ENCODE results near the gene CALY. TPM values are rescaled to one million over a fixed set of nuclear protein-coding genes. Genes with fewer than 3 reads are reported as not detected.
"Not testable (repeated sequence)": the region's sequence is repeated elsewhere in the genome, so short reads cannot be mapped to it uniquely, and the experiment has no call there.

The CALY gene, protein sequence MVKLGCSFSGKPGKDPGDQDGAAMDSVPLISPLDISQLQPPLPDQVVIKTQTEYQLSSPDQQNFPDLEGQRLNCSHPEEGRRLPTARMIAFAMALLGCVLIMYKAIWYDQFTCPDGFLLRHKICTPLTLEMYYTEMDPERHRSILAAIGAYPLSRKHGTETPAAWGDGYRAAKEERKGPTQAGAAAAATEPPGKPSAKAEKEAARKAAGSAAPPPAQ
- not detected for total RNA-seq

GRCh38 chr10:133336577-133337369 lies at the start of gene CALY:
Gene CALY, minus strand, starts transcription at chr10:133336896. Its CDS starts 7,907 bp downstream, at chr10:133328989.
- peak; percentile 84 to 91 (median 88) for DNase-seq (ENCODE audit: low read depth in 2 of 3, low spot score in 2 of 3)

- DNase-seq (ENCODE audit: low read depth in 2 of 3, low spot score in 2 of 3), result no peak
Measured at GRCh38 chr10:133385214-133385613, 48.5 kb upstream of the CALY start.

- DNase-seq (ENCODE audit: low read depth in 2 of 3, low spot score in 2 of 3), result no peak
Measured at GRCh38 chr10:133384071-133384470, 47.4 kb upstream of the CALY start.

DNA sequence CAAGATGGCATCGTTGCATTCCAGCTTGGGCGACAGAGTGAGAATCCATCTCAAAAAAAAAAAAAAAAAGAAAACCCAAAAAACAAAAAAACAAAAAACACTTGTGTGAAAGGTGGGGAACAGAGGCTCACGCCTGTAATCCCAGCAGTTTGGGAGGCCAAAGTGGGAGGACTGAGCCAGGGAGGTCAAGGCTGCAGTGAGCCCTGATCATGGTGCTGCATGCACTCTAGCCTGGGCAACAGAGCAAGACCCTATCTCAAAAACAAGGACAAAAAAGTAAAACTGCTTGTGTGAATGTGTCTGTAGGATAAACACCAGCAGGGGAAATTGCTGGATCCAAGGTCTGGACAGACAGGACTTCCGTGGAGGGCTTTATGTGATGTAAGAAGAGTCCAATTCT lies 46.9 kb upstream of the CALY start:
- DNase-seq (ENCODE audit: low read depth in 2 of 3, low spot score in 2 of 3), result no peak

DNA sequence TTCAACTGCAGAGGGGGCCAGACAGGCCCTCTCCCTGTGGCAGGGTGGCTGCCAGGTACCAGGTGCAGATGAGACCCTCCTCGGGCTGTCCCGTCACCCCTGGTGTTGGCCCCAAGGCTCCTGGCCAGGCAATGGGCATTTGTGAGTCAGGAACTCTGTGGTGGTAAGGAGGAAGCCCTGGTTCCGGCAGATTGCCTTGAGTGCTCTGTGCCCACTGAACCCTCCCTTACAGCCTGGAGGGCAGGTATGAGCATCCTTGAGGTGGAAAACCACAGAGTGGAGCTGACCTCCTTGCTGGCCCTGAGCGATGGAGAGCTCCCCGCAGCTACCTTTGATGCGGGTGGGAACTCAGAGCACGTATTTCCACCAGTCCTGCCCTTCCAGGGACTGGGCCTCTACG lies 44.3 kb upstream of the CALY start:
- peak in 2 of 3 donors; percentile 84 to 89 for DNase-seq (ENCODE audit: low read depth in 2 of 3, low spot score in 2 of 3)

GRCh38 chr10:133379801-133380666 lies 43.3 kb upstream of the CALY start:
- DNase-seq (ENCODE audit: low read depth in 2 of 3, low spot score in 2 of 3), result no peak

DNA sequence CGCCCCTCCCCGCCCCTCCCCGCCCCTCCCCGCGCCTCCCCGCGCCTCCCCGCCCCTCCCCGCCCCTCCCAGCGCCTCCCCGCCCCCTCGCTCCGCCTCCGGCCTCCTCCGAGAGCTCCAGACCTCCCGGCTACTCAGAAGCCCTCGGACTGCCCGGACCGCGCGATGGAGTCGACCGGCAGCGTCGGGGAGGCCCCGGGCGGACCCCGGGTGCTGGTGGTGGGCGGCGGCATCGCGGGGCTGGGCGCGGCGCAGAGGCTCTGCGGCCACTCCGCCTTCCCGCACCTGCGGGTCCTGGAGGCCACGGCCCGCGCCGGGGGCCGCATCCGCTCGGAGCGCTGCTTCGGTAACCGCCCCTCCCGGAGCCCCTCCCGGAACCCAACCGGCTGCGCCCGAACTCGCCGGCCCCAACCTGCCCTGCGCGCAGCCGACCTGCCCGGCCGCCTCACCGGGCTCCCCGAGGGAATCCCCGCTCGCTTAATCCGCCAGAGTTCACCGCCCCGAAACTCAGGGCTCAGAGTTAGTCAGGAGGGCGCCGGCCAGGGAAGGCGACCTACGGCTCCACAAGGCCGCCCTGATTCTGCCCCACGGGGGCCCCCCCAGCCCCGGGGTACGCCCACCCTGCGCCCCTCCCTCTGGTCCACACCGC lies 42.6 kb upstream of the CALY start, which contains the start of gene PAOX:
Gene PAOX, plus strand, starts transcription at position 111 of the 649 bp plus-strand sequence. Its CDS starts 55 bp downstream, at position 166.
- DNase-seq (ENCODE audit: low read depth in 2 of 3, low spot score in 2 of 3), result peak; percentile 42 to 57 (median 54)

- peak in 2 of 3 donors; percentile 48 to 52 for DNase-seq (ENCODE audit: low read depth in 2 of 3, low spot score in 2 of 3)
Measured at GRCh38 chr10:133378251-133379096, 41.8 kb upstream of the CALY start.

GRCh38 chr10:133377818-133378250 lies 41.1 kb upstream of the CALY start:
- DNase-seq (ENCODE audit: low read depth in 2 of 3, low spot score in 2 of 3), result no peak

- no peak for DNase-seq (ENCODE audit: low read depth in 2 of 3, low spot score in 2 of 3)
Measured at GRCh38 chr10:133377025-133377817, 40.5 kb upstream of the CALY start.

GRCh38 chr10:133376183-133376582 lies 39.5 kb upstream of the CALY start:
- not testable (repeated sequence) for DNase-seq (ENCODE audit: low read depth in 2 of 3, low spot score in 2 of 3)

DNA sequence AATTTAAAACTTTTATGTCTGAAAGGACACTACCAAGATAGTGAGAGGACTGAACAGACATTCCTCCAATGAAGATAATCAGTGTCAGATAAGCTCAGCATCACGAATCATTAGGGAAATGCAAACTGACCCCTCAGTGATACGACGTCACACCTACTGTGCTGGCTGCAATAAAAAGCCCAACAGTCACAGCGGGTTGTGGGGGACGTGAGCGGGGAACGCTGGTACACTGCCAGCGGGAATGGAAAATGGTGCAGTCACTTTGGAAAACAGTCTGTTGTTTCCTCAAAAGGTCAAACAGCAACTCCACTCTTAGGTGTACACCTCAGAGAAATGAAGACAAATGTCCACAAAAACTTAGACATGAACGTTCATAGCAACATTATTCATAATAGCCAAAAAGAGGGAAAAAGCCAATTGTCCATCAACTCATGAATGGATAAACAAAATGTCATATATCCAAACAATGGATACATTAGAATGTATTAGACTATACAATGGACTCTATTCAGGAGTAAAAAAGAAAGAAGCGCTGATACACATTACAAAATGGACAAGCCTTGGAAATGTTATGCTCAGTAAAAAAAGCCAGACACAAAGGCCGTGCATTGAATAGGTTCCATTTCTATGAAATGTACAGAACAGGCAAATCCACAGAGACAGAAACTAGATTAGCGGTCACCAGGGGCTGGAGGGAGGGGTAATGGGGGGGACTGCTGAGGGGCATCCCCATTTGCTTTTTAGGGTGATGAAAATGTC lies 38.8 kb upstream of the CALY start:
- no peak for DNase-seq (ENCODE audit: low read depth in 2 of 3, low spot score in 2 of 3)

- peak; percentile 74 to 94 (median 92) for DNase-seq (ENCODE audit: low read depth in 2 of 3, low spot score in 2 of 3)
Measured at GRCh38 chr10:133373174-133374090, 36.7 kb upstream of the CALY start, which contains the start of gene ECHS1. Gene ECHS1, minus strand, starts transcription at chr10:133373354. Its CDS starts 21 bp downstream, at chr10:133373333.

DNA sequence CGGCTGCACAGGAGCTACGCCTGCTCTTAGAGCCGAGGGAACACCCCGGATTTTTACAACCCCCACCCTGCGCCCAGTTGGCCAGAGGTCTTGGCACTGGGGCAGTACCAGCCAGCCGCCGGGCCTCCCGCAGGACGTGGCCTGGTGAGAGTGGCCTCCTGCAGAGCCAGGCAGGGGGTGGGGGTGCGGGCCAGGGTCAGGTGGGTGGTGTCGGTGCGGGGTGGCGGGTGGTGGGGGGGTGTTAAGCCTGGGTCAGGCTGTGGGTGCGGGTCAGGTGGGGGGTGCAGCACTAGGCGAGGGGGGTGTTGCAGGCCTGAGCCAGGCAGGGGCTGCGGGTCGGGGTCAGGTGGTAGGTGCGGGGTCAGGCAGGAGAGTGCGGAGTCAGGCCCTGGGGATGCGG lies 35.8 kb upstream of the CALY start:
- DNase-seq (ENCODE audit: low read depth in 2 of 3, low spot score in 2 of 3), result no peak

GRCh38 chr10:133370030-133370786 lies 33.5 kb upstream of the CALY start:
- no peak for DNase-seq (ENCODE audit: low read depth in 2 of 3, low spot score in 2 of 3)

DNA sequence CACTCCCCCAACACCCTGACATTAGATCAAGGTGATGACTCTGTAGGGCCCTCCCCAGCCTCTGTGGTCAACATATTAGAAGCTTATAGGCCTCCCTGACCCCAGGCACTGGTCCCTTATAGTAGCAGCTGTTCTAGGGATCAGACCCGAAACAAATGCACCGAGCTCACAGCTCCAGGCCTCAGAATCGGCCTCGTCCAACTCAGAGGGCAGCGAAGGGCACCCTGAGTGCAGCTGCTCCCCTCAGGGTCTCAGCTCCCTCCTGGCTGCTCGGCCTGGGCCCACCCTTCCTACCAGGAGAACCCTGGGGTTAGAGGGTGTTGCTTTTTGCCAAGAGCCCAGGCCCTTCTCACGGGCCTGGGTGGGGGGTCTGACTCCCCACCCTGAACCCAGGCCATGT lies 31.5 kb upstream of the CALY start:
- no peak for DNase-seq (ENCODE audit: low read depth in 2 of 3, low spot score in 2 of 3)

All from hematopoietic multipotent progenitor cell (in vitro differentiated cells).